GM21723 (cell line): ENCODE data around the gene POTEH.
"Not testable (repeated sequence)": the region's sequence is repeated elsewhere in the genome, so short reads cannot be mapped to it uniquely, and the experiment has no call there.

Experiments
- ATAC-seq: cut with Tn5 transposase; IDR thresholded peaks from one replicate; pipeline ENCODE4 v1.9.1; 2021; ENCODE audit warnings: mild to moderate bottlenecking, moderate library complexity; ENCODE audit not compliant: unreplicated experiment

The POTEH gene

GRCh38 chr22:15689749-15690125 lies at the start of gene POTEH:
Gene POTEH, plus strand, starts transcription at chr22:15690026. Its CDS starts 52 bp downstream, at chr22:15690078.
- ATAC-seq = not testable (repeated sequence)

- not testable (repeated sequence) for ATAC-seq
Observed at GRCh38 chr22:15642288-15642861, 47.5 kb upstream of the POTEH start.

GRCh38 chr22:15651954-15652353 lies 37.9 kb upstream of the POTEH start:
- ATAC-seq = not testable (repeated sequence)

GRCh38 chr22:15652738-15653137 lies 37.1 kb upstream of the POTEH start:
- not testable (repeated sequence) for ATAC-seq

GRCh38 chr22:15653241-15653640 lies 36.6 kb upstream of the POTEH start:
- not testable (repeated sequence) for ATAC-seq

- not testable (repeated sequence) for ATAC-seq
Observed at GRCh38 chr22:15661102-15661501, 28.7 kb upstream of the POTEH start.

- ATAC-seq = not testable (repeated sequence)
Observed at GRCh38 chr22:15664682-15665081, 25.1 kb upstream of the POTEH start.

GRCh38 chr22:15665478-15665877 lies 24.3 kb upstream of the POTEH start:
- not testable (repeated sequence) for ATAC-seq

- ATAC-seq = not testable (repeated sequence)
Observed at GRCh38 chr22:15669430-15669829, 20.4 kb upstream of the POTEH start.

GRCh38 chr22:15679702-15680101 lies 10.1 kb upstream of the POTEH start:
- ATAC-seq = not testable (repeated sequence)

- not testable (repeated sequence) for ATAC-seq
Observed at GRCh38 chr22:15684115-15684514, 5.7 kb upstream of the POTEH start.

- ATAC-seq = not testable (repeated sequence)
Observed at GRCh38 chr22:15684695-15685094, 5.1 kb upstream of the POTEH start.

GRCh38 chr22:15685641-15686040 lies 4.2 kb upstream of the POTEH start:
- not testable (repeated sequence) for ATAC-seq

GRCh38 chr22:15687086-15687485 lies 2.7 kb upstream of the POTEH start:
- not testable (repeated sequence) for ATAC-seq

GRCh38 chr22:15687676-15688075 lies 2.1 kb upstream of the POTEH start:
- ATAC-seq = not testable (repeated sequence)

GRCh38 chr22:15688090-15688489 lies 1.7 kb upstream of the POTEH start:
- ATAC-seq = not testable (repeated sequence)

GRCh38 chr22:15689012-15689748 lies 646 bp upstream of the POTEH start:
- not testable (repeated sequence) for ATAC-seq

- ATAC-seq = not testable (repeated sequence)
Observed at GRCh38 chr22:15713600-15713999, 23.8 kb downstream of the POTEH start.

GRCh38 chr22:15714125-15714524 lies 24.3 kb downstream of the POTEH start:
- ATAC-seq = not testable (repeated sequence)

GRCh38 chr22:15721884-15722283 lies 32.1 kb downstream of the POTEH start:
- not testable (repeated sequence) for ATAC-seq

- ATAC-seq = not testable (repeated sequence)
Observed at GRCh38 chr22:15729209-15729917, 39.5 kb downstream of the POTEH start.

- ATAC-seq = not testable (repeated sequence)
Observed at GRCh38 chr22:15731023-15731422, 41.2 kb downstream of the POTEH start.
